ENCODE measurements around the gene LDLRAD4. TPM values are rescaled to one million over a fixed set of nuclear protein-coding genes. Genes with fewer than 3 reads are reported as not detected.

Gene LDLRAD4
- total and polyA plus RNA-seq, 2 donors (not counting 1 experiment from before 2014, with no cell fraction given) = 13.9 to 35.7 TPM

- DNase-seq (no peak), ATAC-seq (ENCODE audit: low read depth) (no peak)
- peak overlapping the region; percentile 77 for H3K4me3 Mint-ChIP-seq
- 83% methylated on average over 4 of the region's 6 CpGs for WGBS (ENCODE audit: insufficient coverage)
- no peaks in the 10 kb centered on the region for H3K27me3 Mint-ChIP-seq
- Histone ChIP-seq H3K4me2 (replicated peaks; ENCODE audit: low read depth, low read length, poor library complexity, severe bottlenecking) (peak overlapping the region; percentile 68), H2AFZ (ENCODE audit: insufficient read depth, low read depth, low read length, poor library complexity, severe bottlenecking) (no peak overlapping the region), H3K4me1 (ENCODE audit: control insufficient read depth in 2 of 2, insufficient read depth in 2 of 2, low read length in 2 of 2) (peaks cover 29 to 39% of the 10 kb centered on the region in 2 donors), H3K4me3 (ENCODE audit: control extremely low read depth in 1 of 5, extremely low read depth in 1 of 5, insufficient read depth in 1 of 5, low read depth in 2 of 5, low read length in 4 of 5) (peak overlapping the region in 2 of 5 experiments; percentile 11 to 66), H3K9ac (ENCODE audit: low read length) (peak overlapping the region; percentile 54), H3K27ac (ENCODE audit: low read length in 2 of 2) (peak overlapping the region in 1 of 2 donors; percentile 51), H4K20me1 (ENCODE audit: control insufficient read depth, insufficient read depth, low read length, poor library complexity, severe bottlenecking) (no peaks in the 10 kb centered on the region), H3K27me3 (replicated peaks in 1 of 4; ENCODE audit: control extremely low read depth in 1 of 4, control insufficient read depth in 3 of 4, insufficient read depth in 4 of 4, low read length in 3 of 4) (no peaks in the 10 kb centered on the region), H3K79me2 (ENCODE audit: control insufficient read depth, insufficient read depth, low read length) (peaks cover 44% of the 10 kb centered on the region), H3K36me3 (replicated peaks in 1 of 2; ENCODE audit: control extremely low read depth in 1 of 2, control insufficient read depth in 1 of 2, extremely low read depth in 1 of 2, insufficient read depth in 2 of 2, low read length in 1 of 2) (no peaks in the 10 kb centered on the region), H3K9me3 (ENCODE audit: control extremely low read depth in 1 of 3, control insufficient read depth in 2 of 3, insufficient read depth in 1 of 3, low read length in 2 of 3) (no peaks in the 10 kb centered on the region)
- POLR2A ChIA-PET = interaction anchor here (0.7 to 2.7 kb wide), 3 partner anchors 11 to 34 kb away, joined by 10 to 22 read pairs (median 11); no protein-coding TSS in a partner anchor
- CTCF ChIA-PET = interaction anchor here (0.7 to 4.0 kb wide), 5 partner anchors 12 to 34 kb away, joined by 3 to 31 read pairs (median 15); no protein-coding TSS in a partner anchor
- TF ChIP-seq CTCF (IDR thresholded peaks at IDR 0.05) (no peak), EZH2 (IDR thresholded peaks at IDR 0.05; ENCODE audit: borderline replicate concordance, insufficient read depth, low read depth, low read length, poor library complexity, severe bottlenecking) (no peak)
- H3K9me3 Mint-ChIP-seq (ENCODE audit: insufficient read depth) = no peaks in the 10 kb centered on the region
- peak overlapping the region; percentile 72 for H3K27ac Mint-ChIP-seq
- intact Hi-C loops (cut with micrococcal nuclease) = no loop called here
- H3K4me1 Mint-ChIP-seq = peaks cover 45% of the 10 kb centered on the region
Measured at GRCh38 chr18:13578400-13578799, 359.8 kb downstream of the LDLRAD4 start.

- no peak overlapping the region for H3K4me3 ChIP-seq (ENCODE audit: control extremely low read depth in 1 of 5, extremely low read depth in 1 of 5, insufficient read depth in 1 of 5, low read depth in 2 of 5, low read length in 4 of 5)
- ATAC-seq (ENCODE audit: low read depth) (no peak), DNase-seq (no peak)
- 17% methylated on average over 3 of the region's 3 CpGs for WGBS (ENCODE audit: insufficient coverage)
- H3K27ac ChIP-seq (ENCODE audit: low read length in 2 of 2) = no peak overlapping the region
- H3K4me1 ChIP-seq (ENCODE audit: control insufficient read depth in 2 of 2, insufficient read depth in 2 of 2, low read length in 2 of 2) = peaks cover 38 to 46% of the 10 kb centered on the region in 2 donors
- TF ChIP-seq EZH2 (IDR thresholded peaks at IDR 0.05; ENCODE audit: borderline replicate concordance, insufficient read depth, low read depth, low read length, poor library complexity, severe bottlenecking) = no peak
- TF ChIP-seq CTCF (IDR thresholded peaks at IDR 0.05) = no peak
- H3K4me2 ChIP-seq (replicated peaks; ENCODE audit: low read depth, low read length, poor library complexity, severe bottlenecking) = peak overlapping the region; percentile 26
- H3K27me3 ChIP-seq (replicated peaks in 1 of 4; ENCODE audit: control extremely low read depth in 1 of 4, control insufficient read depth in 3 of 4, insufficient read depth in 4 of 4, low read length in 3 of 4) = no peaks in the 10 kb centered on the region
- intact Hi-C loops (cut with micrococcal nuclease) = no loop called here
- no peaks in the 10 kb centered on the region for H4K20me1 ChIP-seq (ENCODE audit: control insufficient read depth, insufficient read depth, low read length, poor library complexity, severe bottlenecking)
- H3K4me1 Mint-ChIP-seq = peaks cover 57% of the 10 kb centered on the region
- peaks cover 34% of the 10 kb centered on the region for H3K79me2 ChIP-seq (ENCODE audit: control insufficient read depth, insufficient read depth, low read length)
- no peaks in the 10 kb centered on the region for H3K27me3 Mint-ChIP-seq
- no peaks in the 10 kb centered on the region for H3K9me3 Mint-ChIP-seq (ENCODE audit: insufficient read depth)
- H3K4me3 Mint-ChIP-seq = peak overlapping the region; percentile 48
- no peak overlapping the region for H2AFZ ChIP-seq (ENCODE audit: insufficient read depth, low read depth, low read length, poor library complexity, severe bottlenecking)
- H3K36me3 ChIP-seq (replicated peaks in 1 of 2; ENCODE audit: control extremely low read depth in 1 of 2, control insufficient read depth in 1 of 2, extremely low read depth in 1 of 2, insufficient read depth in 2 of 2, low read length in 1 of 2) = no peaks in the 10 kb centered on the region
- CTCF ChIA-PET = interaction anchor here (1.2 to 4.0 kb wide), 4 partner anchors 9 to 22 kb away, joined by 3 to 31 read pairs (median 4); no protein-coding TSS in a partner anchor
- no peak overlapping the region for H3K9ac ChIP-seq (ENCODE audit: low read length)
- no peaks in the 10 kb centered on the region for H3K9me3 ChIP-seq (ENCODE audit: control extremely low read depth in 1 of 3, control insufficient read depth in 2 of 3, insufficient read depth in 1 of 3, low read length in 2 of 3)
- POLR2A ChIA-PET = no interaction called here
- H3K27ac Mint-ChIP-seq = peak overlapping the region; percentile 78
Measured at GRCh38 chr18:13579874-13580273, 361.3 kb downstream of the LDLRAD4 start.
